H1 (cell line): ENCODE results near the gene SRXN1. TPM values are rescaled to one million over a fixed set of nuclear protein-coding genes. Genes with fewer than 3 reads are reported as not detected.

Experiments
- CTCF ChIA-PET: fragments of 300-600 bp; sonication (Branson Sonifier 250); formaldehyde crosslinking; loops from one replicate; lab custom pipeline; 2021; ENCODE audit not compliant: partially characterized antibody; lab: Charles Lee
- POLR2A ChIA-PET: fragments of 300-600 bp; sonication (Branson Sonifier 250); formaldehyde crosslinking; loops from one replicate; lab custom pipeline; 2021; ENCODE audit warnings: inconsistent platforms; ENCODE audit not compliant: partially characterized antibody; lab: Charles Lee
- DNase-seq, 2 experiments: peaks; one replicate each; pipeline versions ENCODE4 v3.0.0 to v3.0.0-alpha.2; 2010 to 2022; ENCODE audit warnings: low spot score in 2 of 2, low read depth in 1 of 2, mixed read lengths in 1 of 2
- FAIRE-seq: peaks from 2 replicates; lab custom pipeline; 2011; peaks lifted over from hg19 to GRCh38; lab: Jason Lieb, UNC
- H2AFZ ChIP-seq: 2 replicates; pipeline ENCODE4 v1.8.1; 2012; ENCODE audit warnings: low read length, inconsistent platforms
- H2AK5ac ChIP-seq: 2 replicates; pipeline ENCODE4 v1.6.1; 2013; ENCODE audit warnings: low read depth, low read length
- H2BK120ac ChIP-seq: replicated peaks from 2 replicates; pipeline ENCODE3; 2013; ENCODE audit warnings: low read depth, low read length, inconsistent platforms
- H2BK12ac ChIP-seq: 2 replicates; pipeline ENCODE4 v1.6.1; 2013; ENCODE audit warnings: low read depth, low read length
- H2BK15ac ChIP-seq: 2 replicates; pipeline ENCODE4 v1.6.1; 2013; ENCODE audit warnings: low read length
- H2BK20ac ChIP-seq: 2 replicates; pipeline ENCODE4 v1.6.1; 2013; ENCODE audit warnings: low read length
- H2BK5ac ChIP-seq: 2 replicates; pipeline ENCODE4 v1.6.1; 2013; ENCODE audit warnings: low read depth, low read length
- H3K14ac ChIP-seq: 2 replicates; pipeline ENCODE4 v1.6.1; 2013; ENCODE audit warnings: inconsistent platforms; ENCODE audit not compliant: insufficient read length
- H3K18ac ChIP-seq: 2 replicates; pipeline ENCODE4 v1.6.1; 2013; ENCODE audit warnings: low read length; ENCODE audit errors: extremely low read depth
- H3K23ac ChIP-seq: 2 replicates; pipeline ENCODE4 v1.6.1; 2013; ENCODE audit warnings: inconsistent platforms; ENCODE audit not compliant: insufficient read length
- H3K23me2 ChIP-seq: 2 replicates; pipeline ENCODE4 v1.6.1; 2013; ENCODE audit warnings: low read depth, low read length
- H3K27ac ChIP-seq: 2 replicates; pipeline ENCODE4 v1.6.1; 2011; ENCODE audit warnings: low read depth, low read length, inconsistent platforms
- H3K27me3 ChIP-seq, 4 experiments: replicated peaks in 1 of 4; 1 replicate in 1 of 4; 2 replicates in 3 of 4; pipeline versions ENCODE4 v1.6.1 to v1.8.1; 2011 to 2013; ENCODE audit warnings: low read length in 3 of 4, mild to moderate bottlenecking in 3 of 4, inconsistent platforms in 2 of 4, mixed read lengths in 2 of 4, moderate library complexity in 1 of 4; ENCODE audit not compliant: control insufficient read depth in 3 of 4, insufficient read depth in 3 of 4; ENCODE audit errors: extremely low read depth in 1 of 4
- H3K36me3 ChIP-seq, 4 experiments: 2 replicates each; pipeline versions ENCODE4 v1.6.1 to v1.8.1; 2011 to 2013; ENCODE audit warnings: mild to moderate bottlenecking in 4 of 4, low read length in 3 of 4, moderate library complexity in 2 of 4, control low read depth in 1 of 4, inconsistent platforms in 1 of 4; ENCODE audit not compliant: insufficient read depth in 4 of 4, control insufficient read depth in 2 of 4
- H3K4ac ChIP-seq: replicated peaks from 2 replicates; pipeline ENCODE3; 2013; ENCODE audit warnings: low read length, low read depth, mixed read lengths, inconsistent platforms; ENCODE audit not compliant: insufficient read length
- H3K4me1 ChIP-seq, 4 experiments: replicated peaks in 1 of 4; 1 replicate in 1 of 4; 2 replicates in 3 of 4; pipeline versions ENCODE4 v1.6.1 to v1.8.1; 2011 to 2013; ENCODE audit warnings: low read length in 3 of 4, inconsistent platforms in 2 of 4, mixed read lengths in 1 of 4; ENCODE audit not compliant: insufficient read depth in 4 of 4, control insufficient read depth in 3 of 4
- H3K4me2 ChIP-seq, 2 experiments: 2 replicates each; pipeline versions ENCODE4 v1.6.1 to v1.8.1; 2011 to 2013; ENCODE audit warnings: low read depth in 2 of 2, low read length in 2 of 2, control low read depth in 1 of 2, inconsistent platforms in 1 of 2, mild to moderate bottlenecking in 1 of 2; ENCODE audit not compliant: insufficient read depth in 1 of 2
- H3K4me3 ChIP-seq, 4 experiments: fragments of 200-600, 300-600 bp in 1 of 4; sonication (generic), shearing (Covaris generic), sonication (Bioruptor Twin) in 1 of 4; 2 replicates each; pipeline versions ENCODE4 v1.5.1 to v1.8.1; 2011 to 2016; ENCODE audit warnings: low read length in 4 of 4, low read depth in 3 of 4, control low read depth in 2 of 4, inconsistent platforms in 2 of 4, mild to moderate bottlenecking in 2 of 4, mixed read lengths in 1 of 4, moderate library complexity in 1 of 4; ENCODE audit not compliant: insufficient read depth in 2 of 4; ENCODE audit errors: extremely low read depth in 1 of 4
- H3K56ac ChIP-seq: replicated peaks from 2 replicates; pipeline ENCODE3; 2013; ENCODE audit warnings: low read depth, mild to moderate bottlenecking, mixed read lengths, low read length, inconsistent platforms; ENCODE audit not compliant: insufficient read length
- H3K79me1 ChIP-seq: 2 replicates; pipeline ENCODE4 v1.6.1; 2013; ENCODE audit warnings: low read depth, low read length, control low read depth
- H3K79me2 ChIP-seq, 2 experiments: 2 replicates each; pipeline versions ENCODE4 v1.6.1 to v1.8.1; 2012 to 2013; ENCODE audit warnings: low read length in 2 of 2, mild to moderate bottlenecking in 2 of 2, inconsistent platforms in 1 of 2; ENCODE audit not compliant: insufficient read depth in 2 of 2, control insufficient read depth in 1 of 2
- H3K9ac ChIP-seq, 4 experiments: replicated peaks in 1 of 4; 1 replicate in 1 of 4; 2 replicates in 3 of 4; pipeline versions ENCODE4 v1.6.1 to v1.8.1; 2011 to 2013; ENCODE audit warnings: low read depth in 3 of 4, low read length in 3 of 4, control low read depth in 2 of 4, mild to moderate bottlenecking in 2 of 4, moderate library complexity in 2 of 4, inconsistent platforms in 1 of 4; ENCODE audit errors: extremely low read depth in 1 of 4
- H3K9me3 ChIP-seq, 2 experiments: 2 replicates each; pipeline versions ENCODE4 v1.6.1 to v1.8.1; 2012 to 2013; ENCODE audit warnings: mild to moderate bottlenecking in 2 of 2, moderate library complexity in 2 of 2, control low read depth in 1 of 2, inconsistent platforms in 1 of 2, low read depth in 1 of 2, low read length in 1 of 2, mixed read lengths in 1 of 2; ENCODE audit not compliant: insufficient read depth in 2 of 2
- H4K20me1 ChIP-seq, 2 experiments: replicated peaks in 1 of 2; 2 replicates each; pipeline versions ENCODE3 to v1.8.1; 2011 to 2013; ENCODE audit warnings: inconsistent platforms in 2 of 2, low read length in 2 of 2, mild to moderate bottlenecking in 1 of 2; ENCODE audit not compliant: insufficient read depth in 2 of 2, control insufficient read depth in 1 of 2
- H4K5ac ChIP-seq: 2 replicates; pipeline ENCODE4 v1.6.1; 2013; ENCODE audit warnings: low read length, low read depth, mixed read lengths, inconsistent platforms; ENCODE audit not compliant: insufficient read length
- H4K8ac ChIP-seq: 2 replicates; pipeline ENCODE4 v1.8.0; 2013; ENCODE audit warnings: mild to moderate bottlenecking, moderate library complexity, low read length, inconsistent platforms; ENCODE audit not compliant: insufficient read depth; ENCODE audit errors: extremely low read depth
- H4K91ac ChIP-seq: replicated peaks from 2 replicates; pipeline ENCODE3; 2013; ENCODE audit warnings: low read length, mixed read lengths, inconsistent platforms; ENCODE audit not compliant: insufficient read length
- TAF1 ChIP-seq: IDR thresholded peaks from 2 replicates; pipeline ENCODE4 v1.6.1; 2011; ENCODE audit warnings: mild to moderate bottlenecking, low read depth, low read length
- WGBS, 2 experiments: shearing (Covaris generic) in 1 of 2; methylation state at CpG; one replicate each; pipeline versions ENCODE4 v1.1.6 to v1.1.7; 2013 to 2015; ENCODE audit warnings: low lambda C conversion rate in 2 of 2, mixed read lengths in 2 of 2, inconsistent platforms in 1 of 2, low coverage in 1 of 2, missing lambda C conversion rate in 1 of 2; ENCODE audit not compliant: insufficient replicate concordance in 2 of 2, insufficient coverage in 1 of 2, insufficient read length in 1 of 2; ENCODE audit errors: extremely low coverage in 1 of 2, missing lambda C conversion rate in 1 of 2; 5-methylcytosine and 5-hydroxymethylcytosine counted together
- polyA plus RNA-seq, 7 experiments: library from polyadenylated mRNA; depleted of rRNA in 3 of 7; stranded (reverse) in 5 of 7; unstranded in 2 of 7; fragments of >200 nt in 5 of 7; fragments of 200-250 nt in 2 of 7; gene quantifications; 1 replicate in 5 of 7; 2 replicates in 1 of 7; 4 replicates in 1 of 7; pipeline versions ENCODE4 v1.2.1 to v1.2.3, GENCODE V29; 2011 to 2013; ENCODE audit warnings: missing spikeins in 2 of 7, mixed read lengths in 2 of 7
- total RNA-seq: library from RNA; stranded (reverse); fragmentation: NEBNext Ultra II Directional; extraction: Animal tissue kit (Norgen Biotek cat#: 25700); gene quantifications from 2 replicates; pipeline ENCODE4 v1.2.1, GENCODE V29; 2021

The SRXN1 gene
- total and polyA plus RNA-seq, 2 of the 8 experiments (the other 6 are each of a cell fraction or from before 2014, with no cell fraction given): 12.2 to 15.8 TPM

DNA sequence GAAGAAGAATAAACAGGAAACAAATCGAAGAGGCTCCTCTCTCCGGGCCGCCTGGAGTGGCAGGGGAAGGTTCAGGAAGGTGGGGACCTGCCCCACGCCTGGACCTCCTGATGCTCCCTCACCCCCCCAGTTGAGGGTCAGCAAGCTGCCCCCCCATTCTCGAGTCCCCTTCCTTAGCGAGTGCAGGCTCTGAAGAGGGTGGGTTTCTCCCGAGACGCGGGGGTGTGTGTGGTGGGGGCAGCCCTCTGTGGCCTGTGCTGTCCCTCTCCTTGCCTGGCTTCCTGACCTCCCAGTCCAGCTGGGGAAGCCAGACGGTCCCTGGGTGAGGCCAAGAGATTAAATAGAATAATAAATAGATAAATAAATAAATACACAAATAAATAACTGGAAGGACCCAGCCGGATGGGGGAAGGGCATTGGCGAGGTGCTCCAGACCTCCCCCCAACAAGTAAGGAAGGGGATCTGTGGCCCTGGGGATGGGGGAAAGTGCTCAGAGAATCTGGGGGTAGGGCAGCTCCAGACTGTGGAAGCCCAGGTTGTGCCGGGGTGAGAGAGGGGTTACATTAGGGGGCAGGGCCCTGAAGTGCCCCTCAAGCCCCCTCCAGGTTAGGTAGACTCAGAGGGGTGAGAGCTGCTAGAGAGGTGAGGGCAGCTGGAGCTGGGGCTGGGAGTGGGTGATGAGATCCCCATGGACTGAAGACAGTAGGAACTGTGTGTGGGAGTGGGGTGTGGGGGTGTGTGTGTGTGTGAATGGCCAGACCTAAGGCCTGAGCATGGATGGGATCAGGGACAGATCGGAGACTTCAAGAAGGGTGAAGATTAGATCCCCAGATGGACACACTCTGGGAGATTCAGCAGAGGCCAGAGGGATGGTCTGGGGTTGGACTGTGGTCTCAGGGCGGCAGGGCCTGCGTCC is 9.5 kb upstream of the SRXN1 start:
- no peak overlapping the region for H2BK120ac ChIP-seq
- H2AK5ac ChIP-seq: peak overlapping the region; percentile 71
- no peak overlapping the region for H3K27ac ChIP-seq
- peak overlapping the region; percentile 95; the same call in 1 of the 2 replicates for H2BK20ac ChIP-seq
- FAIRE-seq (no peak), DNase-seq (no peak)
- no peak overlapping the region for H3K4ac ChIP-seq
- no peak overlapping the region for H3K9ac ChIP-seq
- H2BK5ac ChIP-seq: peak overlapping the region; percentile 86; the same call in 1 of the 2 replicates
- no peaks in the 10 kb centered on the region for H3K79me2 ChIP-seq
- CTCF ChIA-PET: interaction anchor here (1.2 to 11.1 kb wide), 5 partner anchors 15 to 77 kb away, joined by 3 to 157 read pairs (median 10); partner anchors contain the start of genes SCRT2 and SRXN1
- H3K56ac ChIP-seq: no peak overlapping the region
- no peaks in the 10 kb centered on the region for H3K36me3 ChIP-seq
- H3K23me2 ChIP-seq: peaks cover 3% of the 10 kb centered on the region
- H4K5ac ChIP-seq: no peak overlapping the region
- peak overlapping the region; percentile 52 to 58; a peak in 3 of 4 replicates for H3K4me2 ChIP-seq
- H2AFZ ChIP-seq: no peak overlapping the region
- no peak overlapping the region for H3K14ac ChIP-seq
- peaks cover 21 to 47% (median 35%) of the 10 kb centered on the region in 4 experiments for H3K4me1 ChIP-seq
- no peak overlapping the region for H3K23ac ChIP-seq
- no peaks in the 10 kb centered on the region for H4K20me1 ChIP-seq
- no peak for TF ChIP-seq TAF1
- TF ChIP-seq, all 59 proteins: peak for 0
- peak overlapping the region; percentile 89 for H2BK12ac ChIP-seq
- no peaks in the 10 kb centered on the region for H3K9me3 ChIP-seq
- POLR2A ChIA-PET: interaction anchor here (1.8 to 4.5 kb wide), 2 partner anchors 11 to 17 kb away, joined by 7 to 19 read pairs; partner anchors contain the start of gene SRXN1
- H4K8ac ChIP-seq: no peak overlapping the region; the same call in 1 of the 2 replicates
- peak overlapping the region in 1 of 4 experiments; percentile 47; a peak in 4 of 8 replicates for H3K4me3 ChIP-seq
- H3K79me1 ChIP-seq: no peaks in the 10 kb centered on the region
- H2BK15ac ChIP-seq: peak overlapping the region; percentile 95; the same call in 1 of the 2 replicates
- peak overlapping the region; percentile 92 for H3K18ac ChIP-seq
- H3K27me3 ChIP-seq: peaks cover 8 to 38% (median 26%) of the 10 kb centered on the region in 4 experiments
- 56% methylated on average over 16 of the region's 16 CpGs; no CpG with 5 or more reads in 1 of the 2 experiments for WGBS, 2 experiments
- H4K91ac ChIP-seq: peak overlapping the region; percentile 93
